ENCODE measurements around the gene CR1L. TPM values are rescaled to one million over a fixed set of nuclear protein-coding genes. Genes with fewer than 3 reads are reported as not detected.

CR1L gene
- total and polyA plus RNA-seq, 2 experiments from 2014 or later, result 5.8 to 21.4 TPM

- no peak for DNase-seq (ENCODE audit: low spot score)
- peak; percentile 64 for ATAC-seq
- Mint-ChIP-seq H3K27me3 (ENCODE audit: insufficient read depth, low read depth, poor library complexity) (peaks cover 2% of the 10 kb centered on the region), H3K36me3 (ENCODE audit: low read depth) (peaks cover 95% of the 10 kb centered on the region), H3K27ac (no peak overlapping the region), H3K4me3 (no peak overlapping the region), H3K4me1 (no peaks in the 10 kb centered on the region; the same call in 2 of the 3 replicates), H3K9me3 (no peaks in the 10 kb centered on the region)
- Histone ChIP-seq H3K27me3 (ENCODE audit: insufficient read depth) (no peaks in the 10 kb centered on the region), H3K9me2 (ENCODE audit: insufficient read depth) (no peaks in the 10 kb centered on the region), H3K4me3 (no peak overlapping the region), H3K79me2 (replicated peaks; ENCODE audit: insufficient read depth) (peaks cover 60% of the 10 kb centered on the region), H4K20me1 (replicated peaks; ENCODE audit: insufficient read depth) (peaks cover 9% of the 10 kb centered on the region), H3K4me1 (ENCODE audit: insufficient read depth) (no peaks in the 10 kb centered on the region), H3K4me2 (no peak overlapping the region), H2AFZ (no peak overlapping the region), H3K27ac (ENCODE audit: low read depth) (no peak overlapping the region), H3K36me3 (ENCODE audit: insufficient read depth) (peaks cover 67% of the 10 kb centered on the region), H3F3A (replicated peaks; ENCODE audit: low read depth) (no peaks in the 10 kb centered on the region)
- TF ChIP-seq CTCF (conservative IDR thresholded peaks at IDR 0.05; ENCODE audit: low read depth in 2 of 2), result peak in 1 of 2 experiments; percentile 11; a peak in 1 of 4 replicates
- no peak for TF ChIP-seq EZH2 (IDR thresholded peaks at IDR 0.05; ENCODE audit: low read depth, unreplicated experiment)
Measured at GRCh38 chr1:207763091-207763490, 118.2 kb downstream of the CR1L start.

GRCh38 chr1:207763972-207764371 lies 119.0 kb downstream of the CR1L start:
- Histone ChIP-seq H4K20me1 (replicated peaks; ENCODE audit: insufficient read depth) (peaks cover 10% of the 10 kb centered on the region), H3K36me3 (ENCODE audit: insufficient read depth) (peaks cover 67% of the 10 kb centered on the region), H2AFZ (no peak overlapping the region), H3K27ac (ENCODE audit: low read depth) (no peak overlapping the region), H3K27me3 (ENCODE audit: insufficient read depth) (no peaks in the 10 kb centered on the region), H3K4me3 (no peak overlapping the region), H3F3A (replicated peaks; ENCODE audit: low read depth) (no peaks in the 10 kb centered on the region), H3K79me2 (replicated peaks; ENCODE audit: insufficient read depth) (peaks cover 60% of the 10 kb centered on the region), H3K9me2 (ENCODE audit: insufficient read depth) (no peaks in the 10 kb centered on the region), H3K4me2 (no peak overlapping the region), H3K4me1 (ENCODE audit: insufficient read depth) (no peaks in the 10 kb centered on the region)
- Mint-ChIP-seq H3K27ac (no peak overlapping the region), H3K9me3 (no peaks in the 10 kb centered on the region), H3K27me3 (ENCODE audit: insufficient read depth, low read depth, poor library complexity) (peaks cover 2% of the 10 kb centered on the region), H3K36me3 (ENCODE audit: low read depth) (peaks cover 96% of the 10 kb centered on the region), H3K4me3 (no peak overlapping the region), H3K4me1 (no peaks in the 10 kb centered on the region; the same call in 2 of the 3 replicates)
- no peak for ATAC-seq
- DNase-seq (ENCODE audit: low spot score), result no peak
- no peak for TF ChIP-seq NANOG (IDR thresholded peaks at IDR 0.05; ENCODE audit: borderline replicate concordance)
- no peak for TF ChIP-seq REST (IDR thresholded peaks at IDR 0.05; ENCODE audit: unreplicated experiment)
- no peak for TF ChIP-seq EZH2 (IDR thresholded peaks at IDR 0.05; ENCODE audit: low read depth, unreplicated experiment)
- no peak for TF ChIP-seq ETS1 (IDR thresholded peaks at IDR 0.05)
- TF ChIP-seq CTCF (conservative IDR thresholded peaks at IDR 0.05; ENCODE audit: low read depth in 2 of 2), result no peak
- TF ChIP-seq EZH2phosphoT487 (IDR thresholded peaks at IDR 0.05; ENCODE audit: unreplicated experiment), result no peak
- TF ChIP-seq STAT1 (IDR thresholded peaks at IDR 0.05; ENCODE audit: unreplicated experiment), result no peak
